IPS-20b (cell line): ENCODE results near the gene ACOT9.
A peak's percentile ranks its signal among the peaks of the same experiment; 100 is the strongest.
"Not testable (repeated sequence)": the region's sequence is repeated elsewhere in the genome, so short reads cannot be mapped to it uniquely, and the experiment has no call there.

ENCODE experiments used
- H3K27ac ChIP-seq: one replicate; pipeline ENCODE4 v1.5.1; 2013; ENCODE audit warnings: low read length
- H3K27me3 ChIP-seq: 2 replicates; pipeline ENCODE4 v1.6.1; 2013; ENCODE audit warnings: mild to moderate bottlenecking, low read length, inconsistent platforms; ENCODE audit not compliant: insufficient read depth
- H3K36me3 ChIP-seq: 2 replicates; pipeline ENCODE4 v1.6.1; 2013; ENCODE audit warnings: low read depth, mild to moderate bottlenecking, inconsistent platforms, low read length, moderate library complexity; ENCODE audit not compliant: insufficient read depth
- H3K4me1 ChIP-seq: 2 replicates; pipeline ENCODE4 v1.6.1; 2013; ENCODE audit warnings: mild to moderate bottlenecking, control low read depth, inconsistent platforms, low read length, moderate library complexity; ENCODE audit not compliant: insufficient read depth
- H3K4me3 ChIP-seq: 2 replicates; pipeline ENCODE4 v1.5.1; 2013; ENCODE audit warnings: mild to moderate bottlenecking, low read length, inconsistent platforms
- H3K9ac ChIP-seq: 2 replicates; pipeline ENCODE4 v1.6.1; 2013; ENCODE audit warnings: low read depth, mild to moderate bottlenecking, inconsistent platforms, low read length, moderate library complexity
- H3K9me3 ChIP-seq: 2 replicates; pipeline ENCODE4 v1.6.1; 2013; ENCODE audit warnings: mild to moderate bottlenecking, low read depth, low read length, inconsistent platforms; ENCODE audit not compliant: insufficient read depth

Gene ACOT9

GRCh38 chrX:23670528-23670927 lies 72.5 kb downstream of the ACOT9 start:
- Histone ChIP-seq H3K4me3 (no peak overlapping the region), H3K36me3 (peaks cover 42% of the 10 kb centered on the region), H3K27ac (no peak overlapping the region), H3K27me3 (no peaks in the 10 kb centered on the region), H3K9ac (no peak overlapping the region), H3K4me1 (peaks cover 6% of the 10 kb centered on the region; the same call in 1 of the 2 replicates), H3K9me3 (no peaks in the 10 kb centered on the region)

GRCh38 chrX:23668335-23668734 lies 74.7 kb downstream of the ACOT9 start:
- no peaks in the 10 kb centered on the region for H3K9me3 ChIP-seq
- H3K9ac ChIP-seq: peak overlapping the region; percentile 89; the same call in 1 of the 2 replicates
- no peaks in the 10 kb centered on the region for H3K27me3 ChIP-seq
- peaks cover 6% of the 10 kb centered on the region; the same call in 1 of the 2 replicates for H3K4me1 ChIP-seq
- peak overlapping the region; percentile 74 for H3K4me3 ChIP-seq
- peaks cover 24% of the 10 kb centered on the region for H3K36me3 ChIP-seq
- H3K27ac ChIP-seq: no peak overlapping the region

GRCh38 chrX:23667239-23668177 lies 75.6 kb downstream of the ACOT9 start, which contains the start of gene PRDX4:
Gene PRDX4 (plus strand): TSS chrX:23667493. CDS start chrX:23667571, 78 bp downstream.
- peaks cover 15% of the 10 kb centered on the region for H3K36me3 ChIP-seq
- peak within 1 kb of the TSS; percentile 89 for H3K9ac ChIP-seq
- no peaks in the 10 kb centered on the region for H3K27me3 ChIP-seq
- H3K27ac ChIP-seq: no peak within 1 kb of the TSS
- no peaks in the 10 kb centered on the region for H3K9me3 ChIP-seq
- peaks cover 6% of the 10 kb centered on the region; the same call in 1 of the 2 replicates for H3K4me1 ChIP-seq
- peak within 1 kb of the TSS; percentile 74 for H3K4me3 ChIP-seq

GRCh38 chrX:23666282-23666681 lies 76.8 kb downstream of the ACOT9 start:
- Histone ChIP-seq H3K4me1 (peaks cover 6% of the 10 kb centered on the region; the same call in 1 of the 2 replicates), H3K4me3 (no peak overlapping the region), H3K27me3 (no peaks in the 10 kb centered on the region), H3K36me3 (peaks cover 5% of the 10 kb centered on the region; the same call in 1 of the 2 replicates), H3K27ac (no peak overlapping the region), H3K9ac (no peak overlapping the region), H3K9me3 (no peaks in the 10 kb centered on the region)

GRCh38 chrX:23664496-23664895 lies 78.6 kb downstream of the ACOT9 start:
- H3K9ac ChIP-seq: no peak overlapping the region
- H3K27me3 ChIP-seq: no peaks in the 10 kb centered on the region
- H3K36me3 ChIP-seq: no peaks in the 10 kb centered on the region
- H3K27ac ChIP-seq: no peak overlapping the region
- H3K4me3 ChIP-seq: no peak overlapping the region
- no peaks in the 10 kb centered on the region for H3K9me3 ChIP-seq
- H3K4me1 ChIP-seq: peaks cover 14% of the 10 kb centered on the region; the same call in 1 of the 2 replicates

GRCh38 chrX:23662853-23663252 lies 80.2 kb downstream of the ACOT9 start:
- Histone ChIP-seq H3K4me3 (no peak overlapping the region), H3K36me3 (no peaks in the 10 kb centered on the region), H3K9me3 (no peaks in the 10 kb centered on the region), H3K27me3 (no peaks in the 10 kb centered on the region), H3K9ac (no peak overlapping the region), H3K4me1 (peaks cover 15% of the 10 kb centered on the region; the same call in 1 of the 2 replicates), H3K27ac (no peak overlapping the region)

- no peaks in the 10 kb centered on the region for H3K27me3 ChIP-seq
- peaks cover 15% of the 10 kb centered on the region; the same call in 1 of the 2 replicates for H3K4me1 ChIP-seq
- no peaks in the 10 kb centered on the region for H3K36me3 ChIP-seq
- no peak overlapping the region for H3K27ac ChIP-seq
- no peaks in the 10 kb centered on the region for H3K9me3 ChIP-seq
- H3K9ac ChIP-seq: no peak overlapping the region
- no peak overlapping the region for H3K4me3 ChIP-seq
Measured at GRCh38 chrX:23662187-23662586, 80.9 kb downstream of the ACOT9 start.

- Histone ChIP-seq H3K36me3 (no peaks in the 10 kb centered on the region), H3K27ac (no peak overlapping the region), H3K9ac (no peak overlapping the region), H3K4me3 (no peak overlapping the region), H3K9me3 (no peaks in the 10 kb centered on the region), H3K27me3 (no peaks in the 10 kb centered on the region), H3K4me1 (peaks cover 11% of the 10 kb centered on the region; the same call in 1 of the 2 replicates)
Measured at GRCh38 chrX:23661671-23662070, 81.4 kb downstream of the ACOT9 start.

- Histone ChIP-seq H3K27ac (peak overlapping the region; percentile 74), H3K9me3 (no peaks in the 10 kb centered on the region), H3K36me3 (no peaks in the 10 kb centered on the region), H3K27me3 (no peaks in the 10 kb centered on the region), H3K4me1 (peaks cover 9% of the 10 kb centered on the region; the same call in 1 of the 2 replicates), H3K9ac (peak overlapping the region; percentile 61; the same call in 1 of the 2 replicates), H3K4me3 (no peak overlapping the region; the same call in 1 of the 2 replicates)
Measured at GRCh38 chrX:23660766-23661132, 82.3 kb downstream of the ACOT9 start.

GRCh38 chrX:23660083-23660765 lies 82.9 kb downstream of the ACOT9 start:
- Histone ChIP-seq H3K27ac (peak overlapping the region; percentile 47), H3K4me3 (peak overlapping the region; percentile 43), H3K9ac (peak overlapping the region; percentile 67; the same call in 1 of the 2 replicates)
- not testable (repeated sequence) for H3K27me3 ChIP-seq, H3K9me3 ChIP-seq, H3K36me3 ChIP-seq, H3K4me1 ChIP-seq

GRCh38 chrX:23659339-23659738 lies 83.7 kb downstream of the ACOT9 start:
- peak overlapping the region; percentile 47 for H3K27ac ChIP-seq
- H3K36me3 ChIP-seq: no peaks in the 10 kb centered on the region
- peak overlapping the region; percentile 43; the same call in 1 of the 2 replicates for H3K4me3 ChIP-seq
- H3K9me3 ChIP-seq: no peaks in the 10 kb centered on the region
- H3K4me1 ChIP-seq: peaks cover 9% of the 10 kb centered on the region; the same call in 1 of the 2 replicates
- H3K9ac ChIP-seq: peak overlapping the region; percentile 67
- no peaks in the 10 kb centered on the region for H3K27me3 ChIP-seq
